Body of pancreas (tissue), 4 donors: ENCODE measurements around the gene UBA1. TPM values are rescaled to one million over a fixed set of nuclear protein-coding genes. Genes with fewer than 3 reads are reported as not detected.
A peak's percentile ranks its signal among the peaks of the same experiment; 100 is the strongest.

Experiments
- ATAC-seq: fragments of 150-250 bp; one replicate; pipeline ENCODE4 v1.9.1; 2016
- DNase-seq, 4 donors: peaks; one replicate each; pipeline ENCODE4 v3.0.0-alpha.2; 2019
- H3K27ac ChIP-seq, 4 donors: fragments of 200-600 bp; sonication (generic); 1 replicate in 3 of 4; 2 replicates in 1 of 4; pipeline versions ENCODE4 v1.5.1 to v1.6.1; 2016 to 2019; ENCODE audit warnings: mild to moderate bottlenecking in 1 of 4, mixed read lengths in 1 of 4, moderate library complexity in 1 of 4
- H3K27me3 ChIP-seq, 2 donors: fragments of 200-600 bp; sonication (generic); one replicate each; pipeline ENCODE4 v1.6.0; 2016; ENCODE audit warnings: mild to moderate bottlenecking in 1 of 2
- H3K36me3 ChIP-seq, 2 donors: fragments of 200-600 bp; sonication (generic); replicated peaks in 1 of 2; 2 replicates each; pipeline ENCODE4 v1.5.1; 2016; ENCODE audit warnings: low read depth in 2 of 2; ENCODE audit not compliant: insufficient read depth in 1 of 2
- H3K4me1 ChIP-seq: fragments of 200-600 bp; sonication (generic); one replicate; pipeline ENCODE4 v1.6.0; 2016
- H3K4me3 ChIP-seq, 2 donors: fragments of 200-600 bp; sonication (generic); 1 replicate in 1 of 2; 2 replicates in 1 of 2; pipeline ENCODE4 v1.5.1; 2016 to 2019
- H3K9me3 ChIP-seq, 3 donors: fragments of 200-600 bp; sonication (generic); 1 replicate in 2 of 3; 2 replicates in 1 of 3; pipeline ENCODE4 v1.5.1; 2016
- POLR2A ChIP-seq, 3 donors: fragments of 450-650 bp; IDR thresholded peaks; one replicate each; pipeline ENCODE4 v1.6.1; 2016; ENCODE audit warnings: antibody characterized with exemption in 3 of 3, mild to moderate bottlenecking in 2 of 3
- WGBS, 2 donors: methylation state at CpG; one replicate each; pipeline ENCODE4 v1.1.5; 2017; 5-methylcytosine and 5-hydroxymethylcytosine counted together
- intact Hi-C: fragments of 100-400 bp; cut with DNase I; formaldehyde crosslinking; loops from one replicate; pipeline ENCODE4 v1.15.1; 2023
- total RNA-seq, 2 donors: library from RNA; depleted of rRNA; stranded (reverse); fragments of >200 nt; gene quantifications; one replicate each; pipeline ENCODE4 v1.1.0, GENCODE V29; 2016
- TF ChIP-seq, protein P1 (sequence below), 7 experiments: fragments of 450-650 bp in 4 of 7; fragments of 200-600 bp in 3 of 7; sonication (generic) in 3 of 7; IDR thresholded peaks; one replicate each; pipeline ENCODE4 v1.5.1; 2016 to 2019; ENCODE audit warnings: antibody characterized with exemption in 7 of 7

UBA1 gene
- total RNA-seq = 10 to 100 TPM; 70.8 to 82.4 TPM

- ATAC-seq (peak; percentile 90), DNase-seq (peak; percentile 94 to 99 (median 96))
- intact Hi-C loops = no loop called here
- H3K9me3 ChIP-seq = no peaks in the 10 kb centered on the region
- peaks cover 51% of the 10 kb centered on the region for H3K4me1 ChIP-seq
- H3K27ac ChIP-seq = peak within 1 kb of the TSS; percentile 72 to 92 (median 92)
- no peaks in the 10 kb centered on the region for H3K36me3 ChIP-seq
- 1 to 8% methylated on average over 2 to 33 of the region's 50 CpGs for WGBS, 2 donors
- peak; percentile 73 to 89 (median 87) for TF ChIP-seq POLR2A (IDR thresholded peaks at IDR 0.05)
- TF ChIP-seq, protein P1, sequence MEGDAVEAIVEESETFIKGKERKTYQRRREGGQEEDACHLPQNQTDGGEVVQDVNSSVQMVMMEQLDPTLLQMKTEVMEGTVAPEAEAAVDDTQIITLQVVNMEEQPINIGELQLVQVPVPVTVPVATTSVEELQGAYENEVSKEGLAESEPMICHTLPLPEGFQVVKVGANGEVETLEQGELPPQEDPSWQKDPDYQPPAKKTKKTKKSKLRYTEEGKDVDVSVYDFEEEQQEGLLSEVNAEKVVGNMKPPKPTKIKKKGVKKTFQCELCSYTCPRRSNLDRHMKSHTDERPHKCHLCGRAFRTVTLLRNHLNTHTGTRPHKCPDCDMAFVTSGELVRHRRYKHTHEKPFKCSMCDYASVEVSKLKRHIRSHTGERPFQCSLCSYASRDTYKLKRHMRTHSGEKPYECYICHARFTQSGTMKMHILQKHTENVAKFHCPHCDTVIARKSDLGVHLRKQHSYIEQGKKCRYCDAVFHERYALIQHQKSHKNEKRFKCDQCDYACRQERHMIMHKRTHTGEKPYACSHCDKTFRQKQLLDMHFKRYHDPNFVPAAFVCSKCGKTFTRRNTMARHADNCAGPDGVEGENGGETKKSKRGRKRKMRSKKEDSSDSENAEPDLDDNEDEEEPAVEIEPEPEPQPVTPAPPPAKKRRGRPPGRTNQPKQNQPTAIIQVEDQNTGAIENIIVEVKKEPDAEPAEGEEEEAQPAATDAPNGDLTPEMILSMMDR (IDR thresholded peaks at IDR 0.05) = peak; percentile 39 to 99 (median 87)
- no peaks in the 10 kb centered on the region for H3K27me3 ChIP-seq
- peak within 1 kb of the TSS; percentile 28 to 62 for H3K4me3 ChIP-seq
These were observed at the start of gene UBA1 for GRCh38 chrX:47193475-47194193. UBA1 (plus strand) TSS chrX:47193829; CDS start chrX:47198803, 4,974 bp downstream.

GRCh38 chrX:47143894-47144625, 49.6 kb upstream of the UBA1 start:
- Histone ChIP-seq H3K27me3 (no peaks in the 10 kb centered on the region), H3K9me3 (no peaks in the 10 kb centered on the region), H3K4me3 (peak overlapping the region; percentile 27 to 37), H3K4me1 (peaks cover 19% of the 10 kb centered on the region), H3K36me3 (no peaks in the 10 kb centered on the region), H3K27ac (peak overlapping the region; percentile 93 to 96 (median 94))
- DNase-seq (peak; percentile 38 to 50 (median 46)), ATAC-seq (peak; percentile 39)
- intact Hi-C loops = no loop called here
- TF ChIP-seq, protein P1 (IDR thresholded peaks at IDR 0.05) = no peak
- WGBS, 2 donors = 0 to 3% methylated on average over 15 to 29 of the region's 46 CpGs

DNA sequence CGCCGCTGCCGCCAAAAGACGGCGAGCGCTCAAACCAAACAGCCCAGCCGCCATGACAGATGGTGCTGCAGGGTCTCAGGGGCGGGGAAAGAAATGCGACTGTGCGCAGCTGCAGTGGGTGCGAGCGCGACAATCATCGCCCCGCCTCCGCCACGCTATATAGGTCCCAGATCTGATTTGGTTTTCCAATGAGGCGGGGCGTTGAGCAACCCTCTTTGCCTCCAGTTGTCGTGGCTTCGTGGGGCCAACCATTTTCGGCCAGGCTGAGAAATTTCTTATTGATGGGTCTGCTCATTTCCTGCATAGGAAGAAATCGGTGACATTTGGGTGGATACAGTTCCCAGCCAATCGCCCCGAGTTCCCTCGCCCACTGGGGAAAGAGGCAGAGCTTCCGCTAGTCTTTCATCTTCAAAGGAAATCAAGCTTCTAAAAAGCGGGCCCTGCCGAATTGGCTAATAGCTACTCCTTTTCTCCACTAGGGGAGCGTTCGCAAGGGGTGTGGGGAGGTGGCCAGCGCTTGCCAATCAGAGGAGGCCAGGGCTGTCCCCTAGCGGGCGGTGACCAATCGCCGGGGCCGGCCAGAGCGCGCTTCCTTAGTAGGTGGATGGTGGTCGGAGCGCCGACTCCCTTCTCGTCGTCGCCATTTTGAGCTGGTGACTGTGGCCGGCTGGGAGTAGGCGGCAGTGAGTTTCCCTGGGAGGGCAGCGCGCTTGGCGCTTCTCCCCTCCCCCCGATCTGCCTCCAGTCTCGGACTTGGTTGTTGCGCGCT, 48.8 kb upstream of the UBA1 start, which contains the start of the genes NDUFB11 and RBM10:
NDUFB11 (minus strand) TSS at position 77 of the 769 bp plus-strand sequence; CDS start at position 54, 23 bp downstream.
RBM10 (plus strand) TSS at position 596 of the 769 bp plus-strand sequence. CDS start 2,261 bp downstream, outside the sequence.
- peak within 1 kb of the TSS; percentile 48 to 51 for H3K4me3 ChIP-seq
- WGBS, 2 donors = 0% methylated on average over 53 of the region's 54 CpGs; no CpG with 5 or more reads in 1 of the 2 donors
- ATAC-seq (peak; percentile 97), DNase-seq (peak; percentile 91 to 95 (median 94))
- intact Hi-C loops = no loop called here
- no peaks in the 10 kb centered on the region for H3K27me3 ChIP-seq
- H3K27ac ChIP-seq = peak within 1 kb of the TSS; percentile 93 to 96 (median 94)
- H3K4me1 ChIP-seq = peaks cover 19% of the 10 kb centered on the region
- no peaks in the 10 kb centered on the region for H3K9me3 ChIP-seq
- TF ChIP-seq POLR2A (IDR thresholded peaks at IDR 0.05) = peak; percentile 63 to 88 (median 88)
- TF ChIP-seq, protein P1 (IDR thresholded peaks at IDR 0.05) = peak; percentile 47 to 92 (median 81)
- H3K36me3 ChIP-seq = no peaks in the 10 kb centered on the region

- ATAC-seq (peak; percentile 25), DNase-seq (no peak)
- Histone ChIP-seq H3K4me3 (peak overlapping the region; percentile 48 to 51), H3K9me3 (no peaks in the 10 kb centered on the region), H3K36me3 (no peaks in the 10 kb centered on the region), H3K4me1 (peaks cover 19% of the 10 kb centered on the region), H3K27me3 (no peaks in the 10 kb centered on the region), H3K27ac (peak overlapping the region; percentile 93 to 96 (median 94))
- no peak for TF ChIP-seq POLR2A (IDR thresholded peaks at IDR 0.05)
- intact Hi-C loops = no loop called here
- WGBS, 2 donors = 0 to 1% methylated on average over 19 to 35 of the region's 39 CpGs
These were observed 48.1 kb upstream of the UBA1 start for GRCh38 chrX:47145395-47146120.
